ENCODE data around the gene CPEB3. TPM values are rescaled to one million over a fixed set of nuclear protein-coding genes. Genes with fewer than 3 reads are reported as not detected.

CPEB3 gene
- total and polyA plus RNA-seq, 9 of the 15 experiments (the other 6 are each of a cell fraction or from before 2014, with no cell fraction given): 0.15 to 1.2 (median 0.51) TPM

- no peak for TF ChIP-seq RHOXF2B (CRISPR knock-in tag; conservative IDR thresholded peaks at IDR 0.05)
- peak; percentile 54; the same call in 1 of the 2 replicates for TF ChIP-seq EP300 (IDR thresholded peaks at IDR 0.05; ENCODE audit: low read length)
- TF ChIP-seq RUNX1 (IDR thresholded peaks at IDR 0.05; ENCODE audit: low read depth): no peak
- 0 out of 4 replicates have a peak, but pooled peaks of 1 of the 2 experiments have one; percentile 35 for TF ChIP-seq TBL1XR1 (IDR thresholded peaks at IDR 0.05; ENCODE audit: low read length in 2 of 2)
- no peak for TF ChIP-seq NFATC3 (IDR thresholded peaks at IDR 0.05)
- TF ChIP-seq ZNF766 (CRISPR knock-in tag; conservative IDR thresholded peaks at IDR 0.05): peak; percentile 64; the same call in 1 of the 2 replicates
- TF ChIP-seq PRMT5 (CRISPR knock-in tag; IDR thresholded peaks at IDR 0.05): no peak
- no peak for TF ChIP-seq NFIC (IDR thresholded peaks at IDR 0.05)
- no peak for TF ChIP-seq ZSCAN32 (CRISPR knock-in tag; IDR thresholded peaks at IDR 0.05)
- no peak for TF ChIP-seq ZNF124 (CRISPR knock-in tag; IDR thresholded peaks at IDR 0.05)
- TF ChIP-seq HMBOX1 (IDR thresholded peaks at IDR 0.05): peak; percentile 63
- no peak for TF ChIP-seq FOXJ3 (CRISPR knock-in tag; IDR thresholded peaks at IDR 0.05)
- TF ChIP-seq DDX20 (tag; IDR thresholded peaks at IDR 0.05; ENCODE audit: low read depth): no peak
- TF ChIP-seq STAT5A (IDR thresholded peaks at IDR 0.05; ENCODE audit: borderline replicate concordance, low read length): 0 out of 2 replicates have a peak, but pooled peaks have one; percentile 12
- TF ChIP-seq ZBTB5 (IDR thresholded peaks at IDR 0.05): no peak
- no peak for TF ChIP-seq STAT5B (CRISPR knock-in tag; IDR thresholded peaks at IDR 0.05)
- no peak; the same call in 1 of the 2 replicates for TF ChIP-seq NFRKB (IDR thresholded peaks at IDR 0.05; ENCODE audit: low read depth)
- no peak for TF ChIP-seq ZNF512 (tag; IDR thresholded peaks at IDR 0.05)
- TF ChIP-seq FOXK2 (conservative IDR thresholded peaks at IDR 0.05 in 1 of 2, IDR thresholded peaks at IDR 0.05 in 1 of 2; ENCODE audit: low read depth in 2 of 2): peak in 1 of 2 experiments; percentile 15; a peak in 1 of 4 replicates
- TF ChIP-seq, protein P1, sequence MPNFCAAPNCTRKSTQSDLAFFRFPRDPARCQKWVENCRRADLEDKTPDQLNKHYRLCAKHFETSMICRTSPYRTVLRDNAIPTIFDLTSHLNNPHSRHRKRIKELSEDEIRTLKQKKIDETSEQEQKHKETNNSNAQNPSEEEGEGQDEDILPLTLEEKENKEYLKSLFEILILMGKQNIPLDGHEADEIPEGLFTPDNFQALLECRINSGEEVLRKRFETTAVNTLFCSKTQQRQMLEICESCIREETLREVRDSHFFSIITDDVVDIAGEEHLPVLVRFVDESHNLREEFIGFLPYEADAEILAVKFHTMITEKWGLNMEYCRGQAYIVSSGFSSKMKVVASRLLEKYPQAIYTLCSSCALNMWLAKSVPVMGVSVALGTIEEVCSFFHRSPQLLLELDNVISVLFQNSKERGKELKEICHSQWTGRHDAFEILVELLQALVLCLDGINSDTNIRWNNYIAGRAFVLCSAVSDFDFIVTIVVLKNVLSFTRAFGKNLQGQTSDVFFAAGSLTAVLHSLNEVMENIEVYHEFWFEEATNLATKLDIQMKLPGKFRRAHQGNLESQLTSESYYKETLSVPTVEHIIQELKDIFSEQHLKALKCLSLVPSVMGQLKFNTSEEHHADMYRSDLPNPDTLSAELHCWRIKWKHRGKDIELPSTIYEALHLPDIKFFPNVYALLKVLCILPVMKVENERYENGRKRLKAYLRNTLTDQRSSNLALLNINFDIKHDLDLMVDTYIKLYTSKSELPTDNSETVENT (CRISPR knock-in tag; IDR thresholded peaks at IDR 0.05): no peak
- 0 out of 2 replicates have a peak, but pooled peaks have one; percentile 61 for TF ChIP-seq TEAD4 (IDR thresholded peaks at IDR 0.05; ENCODE audit: low read length)
- TF ChIP-seq TEAD4 (CRISPR knock-in tag; IDR thresholded peaks at IDR 0.05; ENCODE audit: borderline replicate concordance): no peak
- TF ChIP-seq FOSL1 (tag; conservative IDR thresholded peaks at IDR 0.05): peak; percentile 69
- TF ChIP-seq HLTF (IDR thresholded peaks at IDR 0.05): no peak
Measured at GRCh38 chr10:92238586-92239098, 52.2 kb downstream of the CPEB3 start (continued).

Data from K562 (cell line).